CD4-positive, CD25-positive, alpha-beta regulatory T cell (primary cell): ENCODE measurements around the gene DNMT3B. TPM values are rescaled to one million over a fixed set of nuclear protein-coding genes. Genes with fewer than 3 reads are reported as not detected.
"Not testable (repeated sequence)": the region's sequence is repeated elsewhere in the genome, so short reads cannot be mapped to it uniquely, and the experiment has no call there.

Experiments used
- ATAC-seq, 2 donors: fragments of 150-1000 bp; cut with Tn5 transposase; one replicate each; pipeline ENCODE4 v1.10.0; 2021; ENCODE audit warnings: low read depth in 2 of 2, moderate number of reproducible peaks in 2 of 2, moderate library complexity in 1 of 2
- DNase-seq, 3 donors: peaks; one replicate each; pipeline versions ENCODE4 v3.0.0 to v3.0.0-alpha.2; 2012 to 2022; ENCODE audit warnings: mixed read lengths in 1 of 3
- H3K27ac ChIP-seq: one replicate; pipeline ENCODE4 v1.7.0; 2013; ENCODE audit warnings: mild to moderate bottlenecking, low read length; ENCODE audit not compliant: insufficient read depth, poor library complexity, severe bottlenecking
- H3K27me3 ChIP-seq: one replicate; pipeline ENCODE4 v1.7.0; 2013; ENCODE audit warnings: low read length; ENCODE audit not compliant: control insufficient read depth, insufficient read depth
- H3K36me3 ChIP-seq: one replicate; pipeline ENCODE4 v1.7.0; 2013; ENCODE audit warnings: mild to moderate bottlenecking, low read length, moderate library complexity; ENCODE audit not compliant: control insufficient read depth, insufficient read depth
- H3K4me1 ChIP-seq: 2 replicates; pipeline ENCODE4 v1.7.0; 2013; ENCODE audit warnings: mild to moderate bottlenecking, low read length; ENCODE audit not compliant: insufficient read depth, control insufficient read depth, poor library complexity, severe bottlenecking
- H3K4me3 ChIP-seq: one replicate; pipeline ENCODE4 v1.7.0; 2013; ENCODE audit warnings: low read depth, mild to moderate bottlenecking, low read length, moderate library complexity
- H3K9me3 ChIP-seq, 2 experiments: 1 replicate in 1 of 2; 2 replicates in 1 of 2; pipeline ENCODE4 v1.7.0; 2013; ENCODE audit warnings: low read length in 2 of 2, mild to moderate bottlenecking in 1 of 2, moderate library complexity in 1 of 2; ENCODE audit not compliant: control insufficient read depth in 2 of 2
- H3K27ac Mint-ChIP-seq, 3 donors: one replicate each; pipeline ENCODE4 v1.8.0; 2020 to 2022; ENCODE audit warnings: mild to moderate bottlenecking in 3 of 3, mixed read lengths in 3 of 3, moderate library complexity in 2 of 3
- H3K27me3 Mint-ChIP-seq: one replicate; pipeline ENCODE4 v1.8.0; 2022; ENCODE audit warnings: mild to moderate bottlenecking, mixed read lengths
- H3K36me3 Mint-ChIP-seq: one replicate; pipeline ENCODE4 v1.8.0; 2020; ENCODE audit warnings: mixed read lengths
- H3K4me1 Mint-ChIP-seq, 4 donors: one replicate each; pipeline ENCODE4 v1.8.0; 2020 to 2022; ENCODE audit warnings: mixed read lengths in 4 of 4, mild to moderate bottlenecking in 1 of 4
- H3K4me3 Mint-ChIP-seq, 4 donors: one replicate each; pipeline ENCODE4 v1.8.0; 2020 to 2022; ENCODE audit warnings: mild to moderate bottlenecking in 4 of 4, mixed read lengths in 4 of 4, moderate library complexity in 3 of 4
- H3K9me3 Mint-ChIP-seq, 7 donors: one replicate each; pipeline ENCODE4 v1.8.0; 2020 to 2022; ENCODE audit warnings: mixed read lengths in 7 of 7, mild to moderate bottlenecking in 3 of 7, moderate library complexity in 2 of 7
- polyA plus RNA-seq, 4 donors: library from polyadenylated mRNA; unstranded; fragments of 300-500 nt; fragmentation: Illumina TruSeq; gene quantifications; one replicate each; pipeline ENCODE4 v1.2.3, GENCODE V29; 2021
- total RNA-seq: library from RNA; stranded (reverse); gene quantifications from one replicate; pipeline ENCODE4 v1.2.3, GENCODE V29; 2022

DNMT3B gene
- total RNA-seq: 0.47 TPM
- under 1 TPM in 1 of 4 donors, not detected in 3; 0.14 TPM for polyA plus RNA-seq

DNA sequence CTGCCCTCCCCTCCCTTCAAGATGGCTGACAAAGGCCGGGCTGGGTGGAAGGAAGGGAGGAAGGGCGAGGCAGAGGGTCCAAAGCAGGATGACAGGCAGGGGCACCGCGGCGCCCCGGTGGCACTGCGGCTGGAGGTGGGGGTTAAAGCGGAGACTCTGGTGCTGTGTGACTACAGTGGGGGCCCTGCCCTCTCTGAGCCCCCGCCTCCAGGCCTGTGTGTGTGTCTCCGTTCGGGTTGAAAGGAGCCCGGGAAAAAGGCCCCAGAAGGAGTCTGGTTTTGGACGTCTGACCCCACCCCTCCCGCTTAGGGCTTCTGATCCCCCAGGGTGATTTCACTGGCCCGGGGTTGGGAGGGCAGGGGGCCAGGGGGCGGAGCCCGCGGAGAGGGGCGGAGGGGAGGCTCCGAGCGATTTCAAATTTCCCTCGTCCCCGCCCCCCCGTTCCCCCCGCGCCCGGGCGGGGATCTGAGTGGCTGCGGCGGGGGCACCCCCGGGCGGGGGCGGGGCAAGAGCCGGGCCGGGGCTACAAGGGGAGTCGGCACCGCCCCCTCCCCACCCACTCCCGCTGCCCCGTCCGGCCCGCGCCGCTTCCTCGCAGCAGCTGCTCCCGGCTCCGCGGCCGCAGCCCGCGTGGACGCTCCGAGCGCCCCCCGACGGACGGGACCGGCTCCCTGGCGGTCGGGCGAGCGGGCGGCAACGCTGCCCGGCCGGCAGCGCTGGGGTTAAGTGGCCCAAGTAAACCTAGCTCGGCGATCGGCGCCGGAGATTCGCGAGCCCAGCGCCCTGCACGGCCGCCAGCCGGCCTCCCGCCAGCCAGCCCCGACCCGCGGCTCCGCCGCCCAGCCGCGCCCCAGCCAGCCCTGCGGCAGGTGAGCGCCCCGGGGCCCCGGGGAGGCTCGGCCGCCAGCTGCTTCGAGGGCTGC, at the start of gene DNMT3B:
TSS of gene DNMT3B (plus strand) at position 555 of the 923 bp plus-strand sequence. CDS start 17,939 bp downstream, outside the sequence.
- DNase-seq: peak; percentile 56 to 64 (median 63)
- peak; percentile 71 for ATAC-seq
- peak within 1 kb of the TSS in 2 of 3 donors; percentile 79 to 82 for H3K27ac Mint-ChIP-seq
- H3K9me3 Mint-ChIP-seq: no peaks in the 10 kb centered on the region
- H3K4me3 Mint-ChIP-seq: peak within 1 kb of the TSS; percentile 86 to 91 (median 88)
- H3K4me1 Mint-ChIP-seq: peaks cover 0 to 15% (median 3%) of the 10 kb centered on the region in 4 donors
- H3K36me3 Mint-ChIP-seq: no peaks in the 10 kb centered on the region
- Histone ChIP-seq H3K36me3 (no peaks in the 10 kb centered on the region), H3K4me3 (peak within 1 kb of the TSS; percentile 44), H3K27me3 (no peaks in the 10 kb centered on the region), H3K27ac (no peak within 1 kb of the TSS), H3K9me3 (no peaks in the 10 kb centered on the region), H3K4me1 (peaks cover 17% of the 10 kb centered on the region)
- no peaks in the 10 kb centered on the region for H3K27me3 Mint-ChIP-seq

DNA sequence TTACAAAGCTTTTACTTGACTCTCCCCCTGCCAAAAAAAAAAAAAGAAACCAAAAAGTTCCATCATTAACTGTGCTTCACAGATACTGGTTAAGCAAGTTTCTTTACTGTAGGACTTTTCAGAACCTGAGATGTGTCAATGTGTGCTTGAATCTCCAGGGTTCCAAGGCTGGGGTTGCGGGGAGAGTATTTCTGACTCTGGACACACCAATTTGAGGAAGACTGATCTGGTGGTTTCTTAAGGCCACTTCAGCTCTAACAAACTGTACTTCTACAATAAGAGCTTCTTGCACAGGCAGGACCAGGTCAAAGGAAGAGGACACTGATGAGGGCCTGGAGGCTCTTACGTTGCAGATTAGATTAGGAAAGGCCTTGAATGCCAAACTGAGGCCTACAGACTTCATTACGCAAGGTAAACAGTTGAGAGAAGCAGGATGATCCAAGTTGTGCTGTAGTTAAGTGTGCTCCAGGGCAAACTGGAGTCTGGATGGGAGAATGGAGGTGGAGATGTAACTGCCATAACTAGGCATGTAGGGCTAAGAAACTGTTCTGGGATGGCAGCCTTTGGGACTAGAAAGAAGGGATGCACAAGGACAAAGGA, 43.3 kb upstream of the DNMT3B start:
- H3K27me3 Mint-ChIP-seq: no peaks in the 10 kb centered on the region
- H3K27ac Mint-ChIP-seq: peak overlapping the region in 2 of 3 donors; percentile 59 to 74
- DNase-seq: no peak
- Histone ChIP-seq H3K4me3 (no peak overlapping the region), H3K36me3 (peaks cover 33% of the 10 kb centered on the region), H3K9me3 (no peaks in the 10 kb centered on the region), H3K27ac (no peak overlapping the region), H3K27me3 (no peaks in the 10 kb centered on the region), H3K4me1 (no peaks in the 10 kb centered on the region)
- H3K4me3 Mint-ChIP-seq: no peak overlapping the region
- peaks cover 0 to 1% (median 0%) of the 10 kb centered on the region in 7 donors for H3K9me3 Mint-ChIP-seq
- ATAC-seq: no peak
- H3K36me3 Mint-ChIP-seq: peaks cover 14% of the 10 kb centered on the region
- peaks cover 0 to 5% (median 4%) of the 10 kb centered on the region in 4 donors for H3K4me1 Mint-ChIP-seq

DNA sequence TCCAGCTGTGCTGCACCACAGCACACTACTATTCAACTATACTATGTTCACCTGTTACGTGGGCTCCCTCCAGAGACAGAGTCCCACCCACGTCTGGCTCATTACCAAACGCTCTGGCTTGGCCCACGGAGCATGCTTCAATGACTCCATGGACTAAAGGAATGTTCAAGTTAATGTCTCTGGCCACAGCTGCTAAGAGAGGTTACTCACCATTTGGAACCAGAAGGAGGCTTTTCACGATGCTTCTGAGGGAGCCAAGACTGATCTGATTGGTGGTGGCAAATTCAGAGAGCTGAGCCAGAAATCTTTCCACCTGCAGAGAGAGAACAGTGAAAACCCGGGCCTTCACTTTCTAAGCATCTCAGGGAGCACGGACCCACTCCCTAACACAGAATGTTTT, 34.5 kb upstream of the DNMT3B start:
- Mint-ChIP-seq H3K27ac (peak overlapping the region in 2 of 3 donors; percentile 51 to 58), H3K36me3 (peaks cover 25% of the 10 kb centered on the region), H3K4me3 (no peak overlapping the region), H3K4me1 (peaks cover 5 to 30% (median 16%) of the 10 kb centered on the region in 4 donors), H3K27me3 (no peaks in the 10 kb centered on the region), H3K9me3 (no peaks in the 10 kb centered on the region)
- Histone ChIP-seq H3K9me3 (no peaks in the 10 kb centered on the region), H3K4me3 (no peak overlapping the region), H3K4me1 (peaks cover 19% of the 10 kb centered on the region), H3K27me3 (no peaks in the 10 kb centered on the region), H3K36me3 (peaks cover 25% of the 10 kb centered on the region), H3K27ac (no peak overlapping the region)
- ATAC-seq: no peak
- no peak for DNase-seq

DNA sequence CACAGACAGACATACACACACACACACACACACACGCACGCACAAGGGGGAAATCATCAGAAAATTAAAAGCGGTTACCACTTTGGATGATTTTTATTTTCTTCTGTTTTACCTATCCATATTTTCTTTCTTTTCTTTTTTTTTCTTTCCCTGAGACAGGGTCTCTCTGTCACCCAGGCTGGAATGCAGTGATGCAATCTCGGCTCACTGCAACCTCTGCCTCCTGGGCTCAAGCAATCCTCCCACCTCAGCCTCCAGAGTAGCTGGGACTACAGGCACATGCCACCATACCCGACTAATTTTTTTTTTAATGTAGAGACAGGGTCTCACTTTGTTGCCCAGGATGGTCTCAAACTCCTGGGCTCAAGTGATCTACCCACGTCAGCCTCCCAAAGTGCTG, 33.8 kb upstream of the DNMT3B start:
- ATAC-seq, H3K4me3 ChIP-seq, H3K27me3 Mint-ChIP-seq, DNase-seq, H3K27me3 ChIP-seq, H3K27ac ChIP-seq, H3K9me3 Mint-ChIP-seq, H3K9me3 ChIP-seq: not testable (repeated sequence)
- Histone ChIP-seq H3K36me3 (peaks cover 25% of the 10 kb centered on the region), H3K4me1 (peaks cover 19% of the 10 kb centered on the region)
- H3K4me3 Mint-ChIP-seq: peak overlapping the region in 1 of 4 donors; percentile 13
- H3K36me3 Mint-ChIP-seq: peaks cover 25% of the 10 kb centered on the region
- peak overlapping the region in 2 of 3 donors; percentile 58 to 71 for H3K27ac Mint-ChIP-seq
- peaks cover 5 to 31% (median 16%) of the 10 kb centered on the region in 4 donors for H3K4me1 Mint-ChIP-seq

DNA sequence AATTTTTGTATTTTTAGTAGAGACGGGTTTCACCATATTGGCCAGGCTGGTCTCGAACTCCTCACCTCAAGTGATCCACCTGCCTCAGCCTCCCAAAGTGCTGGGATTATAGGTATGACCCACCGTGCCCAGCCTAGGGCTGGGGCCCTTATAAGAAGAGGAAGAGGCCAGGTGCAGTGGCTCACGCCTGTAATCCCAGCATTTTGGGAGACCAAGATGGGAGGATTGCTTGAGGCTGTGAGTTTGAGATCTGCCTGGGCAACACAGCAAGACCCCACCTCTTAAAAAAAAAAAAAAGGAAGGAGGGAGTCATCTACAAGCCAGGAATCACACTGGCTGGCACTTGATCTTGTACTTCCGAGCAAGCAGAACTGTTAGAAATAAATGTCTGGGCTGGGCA, 32.9 kb upstream of the DNMT3B start:
- H3K27ac ChIP-seq, H3K9me3 Mint-ChIP-seq, DNase-seq, ATAC-seq, H3K9me3 ChIP-seq, H3K27me3 Mint-ChIP-seq, H3K27me3 ChIP-seq, H3K4me3 ChIP-seq: not testable (repeated sequence)
- peaks cover 5 to 31% (median 16%) of the 10 kb centered on the region in 4 donors for H3K4me1 Mint-ChIP-seq
- Histone ChIP-seq H3K4me1 (peaks cover 19% of the 10 kb centered on the region), H3K36me3 (peaks cover 25% of the 10 kb centered on the region)
- H3K27ac Mint-ChIP-seq: peak overlapping the region in 2 of 3 donors; percentile 15 to 51
- H3K4me3 Mint-ChIP-seq: peak overlapping the region in 1 of 4 donors; percentile 25
- H3K36me3 Mint-ChIP-seq: peaks cover 25% of the 10 kb centered on the region

DNA sequence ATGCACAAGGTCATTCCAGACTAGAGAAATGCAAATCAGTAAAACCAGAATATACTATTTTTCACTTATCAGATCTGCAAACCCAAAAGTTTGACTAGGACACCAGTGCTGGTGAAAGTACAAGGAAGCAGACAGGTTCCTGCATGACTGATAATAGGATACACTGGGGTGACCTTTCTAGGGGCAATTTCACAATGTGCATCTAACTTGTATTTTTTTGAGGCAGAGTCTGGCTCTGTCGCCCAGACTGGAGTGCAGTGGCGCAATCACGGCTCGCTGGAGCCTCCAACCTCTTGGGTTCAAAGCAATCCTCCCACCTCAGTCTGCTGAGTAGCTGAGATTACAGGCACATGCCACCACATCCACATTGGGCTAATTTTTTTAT, 30.3 kb upstream of the DNMT3B start:
- peaks cover 16% of the 10 kb centered on the region for H3K36me3 Mint-ChIP-seq
- H3K4me1 Mint-ChIP-seq: peaks cover 15 to 48% (median 22%) of the 10 kb centered on the region in 4 donors
- H3K9me3 ChIP-seq: no peaks in the 10 kb centered on the region
- no peak for DNase-seq
- H3K27ac Mint-ChIP-seq: peak overlapping the region in 2 of 3 donors; percentile 48 to 87
- no peaks in the 10 kb centered on the region for H3K9me3 Mint-ChIP-seq
- peaks cover 15% of the 10 kb centered on the region for H3K36me3 ChIP-seq
- H3K4me3 ChIP-seq: no peak overlapping the region
- peak overlapping the region in 2 of 4 donors; percentile 18 to 24 for H3K4me3 Mint-ChIP-seq
- ATAC-seq: no peak
- H3K27me3 ChIP-seq: no peaks in the 10 kb centered on the region
- no peaks in the 10 kb centered on the region for H3K27me3 Mint-ChIP-seq
- peaks cover 37% of the 10 kb centered on the region for H3K4me1 ChIP-seq
- peak overlapping the region; percentile 14 for H3K27ac ChIP-seq

DNA sequence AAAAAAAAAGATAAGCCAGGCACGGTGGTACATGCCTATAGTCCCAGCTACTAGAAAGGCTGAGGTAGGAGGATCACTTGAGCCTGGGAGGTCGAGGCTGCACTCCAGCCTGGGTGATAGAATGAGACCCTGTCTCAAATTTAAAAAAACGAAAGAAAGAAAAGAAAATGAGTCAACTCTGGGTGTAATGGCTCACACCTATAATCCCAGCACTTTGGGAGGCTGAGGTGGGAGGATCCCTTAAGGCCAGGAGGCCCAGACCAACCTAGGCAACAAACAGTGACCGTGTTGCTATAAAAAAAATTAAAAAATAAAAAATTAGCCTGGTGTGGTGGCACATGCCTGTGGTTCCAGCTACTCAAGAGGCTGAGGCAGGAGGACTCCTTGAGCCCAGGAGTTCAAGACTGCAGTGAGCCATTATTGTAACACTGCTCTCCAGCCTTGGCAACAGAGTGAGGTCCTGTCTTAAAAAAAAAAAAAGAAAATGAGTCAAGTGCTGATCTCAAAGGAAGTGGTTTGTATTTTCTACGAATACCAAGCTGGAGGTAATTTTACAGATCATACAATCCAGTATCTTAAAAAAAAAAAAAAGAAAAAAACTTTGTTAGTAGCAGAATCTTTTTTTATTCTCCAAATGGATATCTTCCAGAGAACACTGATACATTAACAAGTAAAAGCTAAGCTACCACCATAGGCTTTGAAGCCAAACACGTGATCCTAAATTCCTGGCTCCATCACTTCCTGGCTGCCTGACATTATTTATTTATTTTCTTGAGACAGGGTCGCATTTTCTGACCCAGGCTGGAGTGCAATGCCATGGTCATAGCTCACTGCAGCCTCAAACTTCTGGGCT, 24.6 kb upstream of the DNMT3B start:
- Mint-ChIP-seq H3K36me3 (no peaks in the 10 kb centered on the region), H3K27ac (peak overlapping the region; percentile 88 to 93 (median 91)), H3K4me1 (peaks cover 20 to 68% (median 39%) of the 10 kb centered on the region in 4 donors), H3K27me3 (no peaks in the 10 kb centered on the region), H3K4me3 (peak overlapping the region; percentile 73 to 87 (median 79)), H3K9me3 (peaks cover 0 to under 1% (median 0%) of the 10 kb centered on the region in 7 donors)
- ATAC-seq: peak; percentile 91 to 93
- Histone ChIP-seq H3K4me1 (peaks cover 54% of the 10 kb centered on the region), H3K4me3 (peak overlapping the region; percentile 65), H3K36me3 (no peaks in the 10 kb centered on the region), H3K9me3 (no peaks in the 10 kb centered on the region), H3K27ac (peak overlapping the region; percentile 78), H3K27me3 (no peaks in the 10 kb centered on the region)
- DNase-seq: peak; percentile 11 to 84 (median 71)
